ENCODE measurements around the gene DCP1B. TPM values are rescaled to one million over a fixed set of nuclear protein-coding genes. Genes with fewer than 3 reads are reported as not detected.

Gene DCP1B
- total and polyA plus RNA-seq, 2 donors (not counting 3 experiments of a cell fraction or from before 2014, with no cell fraction given) = 11.2 to 19.8 TPM

DNA sequence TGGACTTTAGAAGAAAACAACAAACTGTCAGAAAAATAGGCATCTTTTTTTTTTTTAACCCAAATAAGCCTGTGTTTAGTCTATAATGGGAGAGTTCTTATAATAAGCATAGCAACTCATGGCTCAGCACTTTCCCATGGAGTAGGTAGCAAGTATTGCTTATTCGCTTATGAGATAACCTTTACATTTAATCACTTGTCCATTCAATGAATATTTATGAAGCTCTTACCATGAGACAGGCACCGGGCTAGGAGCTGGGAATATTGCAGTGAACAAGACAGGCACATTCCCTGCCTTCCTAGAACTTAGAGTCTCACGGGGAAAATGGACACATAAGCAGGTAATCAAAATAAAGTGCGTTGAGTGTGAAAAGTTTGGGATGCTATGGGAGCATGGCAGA is 10.0 kb upstream of the DCP1B start:
- Histone ChIP-seq H3K9me1 (replicated peaks; ENCODE audit: control insufficient read depth, extremely low read depth, insufficient read depth, low read length) (no peaks in the 10 kb centered on the region), H3K4me1 (ENCODE audit: control insufficient read depth, extremely low read depth, insufficient read depth, low read length) (no peaks in the 10 kb centered on the region), H3K9ac (replicated peaks; ENCODE audit: extremely low read depth, insufficient read depth, low read length) (no peak overlapping the region), H3K36me3 (ENCODE audit: control insufficient read depth in 2 of 2, extremely low read depth in 1 of 2, insufficient read depth in 2 of 2, low read length in 2 of 2) (no peaks in the 10 kb centered on the region), H3K9me3 (replicated peaks; ENCODE audit: control insufficient read depth, insufficient read depth, low read length) (no peaks in the 10 kb centered on the region), H2AFZ (ENCODE audit: low read depth, low read length) (no peak overlapping the region), H4K20me1 (replicated peaks; ENCODE audit: control insufficient read depth, extremely low read depth, insufficient read depth, low read length) (no peaks in the 10 kb centered on the region), H3K79me2 (ENCODE audit: control insufficient read depth, insufficient read depth, low read length) (no peaks in the 10 kb centered on the region), H3K27ac (ENCODE audit: insufficient read depth, low read depth, low read length) (no peak overlapping the region), H3K4me3 (replicated peaks in 1 of 3; ENCODE audit: insufficient read depth in 1 of 3, low read depth in 1 of 3, low read length in 3 of 3) (no peak overlapping the region), H3K4me2 (ENCODE audit: insufficient read depth, low read length) (no peak overlapping the region), H3K27me3 (ENCODE audit: control insufficient read depth in 2 of 2, insufficient read depth in 2 of 2, low read length in 2 of 2) (peaks cover 8 to 10% of the 10 kb centered on the region in 2 experiments)
- dilution Hi-C loops (cut with MboI; ENCODE audit: extremely low pct_ligation_motif_present, low sequenced_read_pairs) = no loop called here
- FAIRE-seq (no peak), DNase-seq (ENCODE audit: low read depth, low spot score) (no peak)
- CTCF ChIA-PET = interaction anchor here (1.1 kb wide), 1 partner anchor 10 kb away, joined by 6 read pairs; the partner anchor contains the start of gene DCP1B
- intact Hi-C loops (cut with micrococcal nuclease) = no loop called here
- POLR2A ChIA-PET = no interaction called here
- no peak for TF ChIP-seq EZH2 (IDR thresholded peaks at IDR 0.05; ENCODE audit: borderline replicate concordance, low read depth, low read length, severe bottlenecking)
- no peak for TF ChIP-seq FOS (IDR thresholded peaks at IDR 0.05; ENCODE audit: borderline replicate concordance, insufficient read depth, low read length)
- TF ChIP-seq GATA2 (IDR thresholded peaks at IDR 0.05; ENCODE audit: insufficient read depth, insufficient read length, low read depth, low read length) = no peak
- no peak for TF ChIP-seq MYC (IDR thresholded peaks at IDR 0.05; ENCODE audit: low read depth, low read length)
- TF ChIP-seq JUN (IDR thresholded peaks at IDR 0.05; ENCODE audit: borderline replicate concordance, insufficient read depth, insufficient read length, low read depth) = no peak
- TF ChIP-seq, protein P1, sequence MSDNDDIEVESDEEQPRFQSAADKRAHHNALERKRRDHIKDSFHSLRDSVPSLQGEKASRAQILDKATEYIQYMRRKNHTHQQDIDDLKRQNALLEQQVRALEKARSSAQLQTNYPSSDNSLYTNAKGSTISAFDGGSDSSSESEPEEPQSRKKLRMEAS (IDR thresholded peaks at IDR 0.05; ENCODE audit: insufficient read depth, insufficient read length) = no peak
- TF ChIP-seq POLR2A (IDR thresholded peaks at IDR 0.05; ENCODE audit: low read depth, low read length) = no peak
- TF ChIP-seq, protein P2, sequence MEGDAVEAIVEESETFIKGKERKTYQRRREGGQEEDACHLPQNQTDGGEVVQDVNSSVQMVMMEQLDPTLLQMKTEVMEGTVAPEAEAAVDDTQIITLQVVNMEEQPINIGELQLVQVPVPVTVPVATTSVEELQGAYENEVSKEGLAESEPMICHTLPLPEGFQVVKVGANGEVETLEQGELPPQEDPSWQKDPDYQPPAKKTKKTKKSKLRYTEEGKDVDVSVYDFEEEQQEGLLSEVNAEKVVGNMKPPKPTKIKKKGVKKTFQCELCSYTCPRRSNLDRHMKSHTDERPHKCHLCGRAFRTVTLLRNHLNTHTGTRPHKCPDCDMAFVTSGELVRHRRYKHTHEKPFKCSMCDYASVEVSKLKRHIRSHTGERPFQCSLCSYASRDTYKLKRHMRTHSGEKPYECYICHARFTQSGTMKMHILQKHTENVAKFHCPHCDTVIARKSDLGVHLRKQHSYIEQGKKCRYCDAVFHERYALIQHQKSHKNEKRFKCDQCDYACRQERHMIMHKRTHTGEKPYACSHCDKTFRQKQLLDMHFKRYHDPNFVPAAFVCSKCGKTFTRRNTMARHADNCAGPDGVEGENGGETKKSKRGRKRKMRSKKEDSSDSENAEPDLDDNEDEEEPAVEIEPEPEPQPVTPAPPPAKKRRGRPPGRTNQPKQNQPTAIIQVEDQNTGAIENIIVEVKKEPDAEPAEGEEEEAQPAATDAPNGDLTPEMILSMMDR (IDR thresholded peaks at IDR 0.05; ENCODE audit: extremely low read depth in 1 of 2, insufficient read depth in 1 of 2, low read depth in 1 of 2, low read length in 2 of 2) = no peak
- TF ChIP-seq POLR2AphosphoS5 (IDR thresholded peaks at IDR 0.05; ENCODE audit: insufficient read depth, low read depth, low read length) = no peak
- no TSS peak for BruUV-seq (replicated peaks)

All from endothelial cell of umbilical vein (primary cell).